RPMI7951 (cell line): Measurements from ENCODE around the gene PCSK1N. TPM values are rescaled to one million over a fixed set of nuclear protein-coding genes. Genes with fewer than 3 reads are reported as not detected.

Source experiments
- DNase-seq: peaks from one replicate; pipeline ENCODE4 v3.0.0-alpha.2; 2012; ENCODE audit warnings: low read depth
- total RNA-seq: library from RNA; depleted of rRNA; stranded (reverse); fragments of >200 nt; shearing (Covaris generic); gene quantifications from 2 replicates; pipeline ENCODE4 v1.2.3, GENCODE V29; 2014; rRNA removed

Gene PCSK1N
- total RNA-seq, 1 experiment from 2014 or later: 0.36 TPM

- DNase-seq: no peak
Observed at GRCh38 chrX:48790477-48790876, 44.9 kb downstream of the PCSK1N start.

- no peak for DNase-seq
Observed at GRCh38 chrX:48789366-48790220, 45.8 kb downstream of the PCSK1N start.

GRCh38 chrX:48787505-48788443 is 47.6 kb downstream of the PCSK1N start:
- no peak for DNase-seq

- DNase-seq: no peak
Observed at GRCh38 chrX:48786825-48787504, 48.4 kb downstream of the PCSK1N start.

GRCh38 chrX:48786341-48786800 is 49.0 kb downstream of the PCSK1N start, which contains the start of gene GATA1:
TSS of gene GATA1 (plus strand) at chrX:48786590. CDS start at chrX:48791110, 4,520 bp downstream.
- no peak for DNase-seq

- no peak for DNase-seq
Observed at GRCh38 chrX:48785540-48786214, 49.7 kb downstream of the PCSK1N start.

- no peak for DNase-seq
Observed at GRCh38 chrX:48785186-48785539, 50.2 kb downstream of the PCSK1N start.

GRCh38 chrX:48784726-48785125 is 50.7 kb downstream of the PCSK1N start:
- DNase-seq: no peak

- DNase-seq: no peak
Observed at GRCh38 chrX:48782795-48783194, 52.6 kb downstream of the PCSK1N start.

GRCh38 chrX:48782216-48782615 is 53.2 kb downstream of the PCSK1N start:
- no peak for DNase-seq

- DNase-seq: no peak
Observed at GRCh38 chrX:48781705-48782104, 53.7 kb downstream of the PCSK1N start.

Other genes with a start within 250 kb of the PCSK1N start
- 62.4 and 74.1 TPM in 2 replicates for gene WDR13, start 238.1 kb downstream of the PCSK1N start, total RNA-seq
- 0.84 and 1.5 TPM in 2 replicates for gene WAS, start 151.8 kb downstream of the PCSK1N start, total RNA-seq
- gene SUV39H1, start 138.9 kb downstream of the PCSK1N start, total RNA-seq: 22.3 and 27.0 TPM in 2 replicates
- gene GLOD5, start 73.9 kb downstream of the PCSK1N start, total RNA-seq: not detected in 2 replicates
- gene GATA1, start 49.0 kb downstream of the PCSK1N start, total RNA-seq: not detected in 2 replicates
- 39.7 and 46.2 TPM in 2 replicates for gene HDAC6, start 33.5 kb downstream of the PCSK1N start, total RNA-seq
- not detected in 2 replicates for gene ERAS, start 9.1 kb downstream of the PCSK1N start, total RNA-seq
- 75.1 and 106 TPM in 2 replicates for gene TIMM17B, start 62.2 kb upstream of the PCSK1N start, total RNA-seq
- 74.1 and 75.8 TPM in 2 replicates for gene PQBP1, start 62.3 kb upstream of the PCSK1N start, total RNA-seq
- 29.9 and 40.6 TPM in 2 replicates for gene SLC35A2, start 76.0 kb upstream of the PCSK1N start, total RNA-seq
- gene PIM2, start 83.4 kb upstream of the PCSK1N start, total RNA-seq: 21.3 and 22.0 TPM in 2 replicates
- 24.6 and 28.7 TPM in 2 replicates for gene OTUD5, start 122.0 kb upstream of the PCSK1N start, total RNA-seq
- 0.59 and 1.4 TPM in 2 replicates for gene KCND1, start 136.2 kb upstream of the PCSK1N start, total RNA-seq
- 17.7 and 18.3 TPM in 2 replicates for gene GRIPAP1, start 166.7 kb upstream of the PCSK1N start, total RNA-seq
- gene TFE3, start 207.7 kb upstream of the PCSK1N start, total RNA-seq: 46.8 and 49.0 TPM in 2 replicates
- 0.72 and 1.1 TPM in 2 replicates for gene CCDC120, start 223.4 kb upstream of the PCSK1N start, total RNA-seq
- gene PRAF2, start 238.4 kb upstream of the PCSK1N start, total RNA-seq: 19.9 and 21.1 TPM in 2 replicates
- gene WDR45, start 244.3 kb upstream of the PCSK1N start, total RNA-seq: 65.5 and 76.1 TPM in 2 replicates